Endodermal cell (in vitro differentiated cells): ENCODE data around the gene GHRH. TPM values are rescaled to one million over a fixed set of nuclear protein-coding genes. Genes with fewer than 3 reads are reported as not detected.

Experiments used
- DNase-seq: peaks from one replicate; pipeline ENCODE4 v3.0.0-alpha.2; 2017
- H3K27ac ChIP-seq: 2 replicates; pipeline ENCODE4 v1.5.1; 2013; ENCODE audit warnings: mild to moderate bottlenecking, low read depth, low read length, moderate library complexity
- H3K27me3 ChIP-seq: 2 replicates; pipeline ENCODE4 v1.6.1; 2013; ENCODE audit warnings: mild to moderate bottlenecking, low read length, moderate library complexity; ENCODE audit not compliant: insufficient read depth, control insufficient read depth, poor library complexity, severe bottlenecking
- H3K36me3 ChIP-seq: 2 replicates; pipeline ENCODE4 v1.7.0; 2013; ENCODE audit warnings: mild to moderate bottlenecking, low read length, moderate library complexity; ENCODE audit not compliant: control insufficient read depth, insufficient read depth
- H3K4me1 ChIP-seq: one replicate; pipeline ENCODE4 v1.7.0; 2013; ENCODE audit warnings: low read length; ENCODE audit not compliant: control insufficient read depth, insufficient read depth
- H3K4me3 ChIP-seq: 2 replicates; pipeline ENCODE4 v1.5.1; 2013; ENCODE audit warnings: mild to moderate bottlenecking, low read length, moderate library complexity
- H3K9ac ChIP-seq: 2 replicates; pipeline ENCODE4 v1.6.1; 2013; ENCODE audit warnings: mild to moderate bottlenecking, low read length, moderate library complexity; ENCODE audit not compliant: poor library complexity, severe bottlenecking; ENCODE audit errors: extremely low read depth
- H3K9me3 ChIP-seq: 2 replicates; pipeline ENCODE4 v1.6.1; 2013; ENCODE audit warnings: mild to moderate bottlenecking, low read length, moderate library complexity; ENCODE audit not compliant: control insufficient read depth
- H3K27ac Mint-ChIP-seq: 2 replicates; pipeline ENCODE4 v1.8.0; 2020; ENCODE audit warnings: mixed read lengths
- H3K27me3 Mint-ChIP-seq: 2 replicates; pipeline ENCODE4 v1.8.0; 2021; ENCODE audit warnings: mild to moderate bottlenecking, mixed read lengths; ENCODE audit not compliant: insufficient read depth
- H3K36me3 Mint-ChIP-seq: 2 replicates; pipeline ENCODE4 v1.8.0; 2020; ENCODE audit warnings: low read depth, mixed read lengths
- H3K4me1 Mint-ChIP-seq: 2 replicates; pipeline ENCODE4 v1.8.0; 2020; ENCODE audit warnings: mixed read lengths
- H3K4me3 Mint-ChIP-seq: 2 replicates; pipeline ENCODE4 v1.8.0; 2020; ENCODE audit warnings: mild to moderate bottlenecking, moderate library complexity, mixed read lengths
- H3K9me3 Mint-ChIP-seq: 2 replicates; pipeline ENCODE4 v1.8.0; 2020; ENCODE audit warnings: mild to moderate bottlenecking, mixed read lengths
- CTCF ChIP-seq: fragments of 200-600 bp; sonication (generic); conservative IDR thresholded peaks from 2 replicates; pipeline ENCODE4 v1.5.0; 2021; ENCODE audit warnings: antibody characterized with exemption, mild to moderate bottlenecking
- WGBS, 2 experiments: methylation state at CpG; one replicate each; pipeline versions ENCODE4 v1.1.5 to v1.1.7; 2013; ENCODE audit warnings: missing lambda C conversion rate in 2 of 2, mixed read lengths in 1 of 2; ENCODE audit not compliant: insufficient coverage in 1 of 2, insufficient read length in 1 of 2; 5-methylcytosine and 5-hydroxymethylcytosine counted together
- total RNA-seq, 2 donors: library from RNA; stranded (reverse); fragmentation: NEBNext Ultra II Directional in 1 of 2; extraction: Animal tissue kit (Norgen Biotek cat#: 25700) in 1 of 2; gene quantifications; 2 replicates in 1 of 2; 3 replicates in 1 of 2; pipeline ENCODE4 v1.2.1, GENCODE V29; 2021

The GHRH gene
- total RNA-seq, 2 donors from 2014 or later = not detected

- TF ChIP-seq CTCF = no peak
- no peak for DNase-seq
- 95 to 99% methylated on average over 6 of the region's 6 CpGs for whole genome bisulfite sequencing, 2 experiments
- H3K27me3 Mint-ChIP-seq = no peaks in the 10 kb centered on the region
- H3K36me3 Mint-ChIP-seq = peaks cover 92% of the 10 kb centered on the region
- Histone ChIP-seq H3K27me3 (no peaks in the 10 kb centered on the region), H3K4me3 (no peak overlapping the region), H3K9ac (no peak overlapping the region), H3K36me3 (peaks cover 98% of the 10 kb centered on the region), H3K27ac (peak overlapping the region; percentile 83), H3K4me1 (no peaks in the 10 kb centered on the region), H3K9me3 (no peaks in the 10 kb centered on the region)
- no peaks in the 10 kb centered on the region for H3K9me3 Mint-ChIP-seq
- H3K4me3 Mint-ChIP-seq = no peak overlapping the region
- peaks cover 8% of the 10 kb centered on the region for H3K4me1 Mint-ChIP-seq
- H3K27ac Mint-ChIP-seq = peak overlapping the region; percentile 71
Observed at GRCh38 chr20:37230200-37230599, 31.4 kb downstream of the GHRH start.

GRCh38 chr20:37229357-37229756 lies 32.3 kb downstream of the GHRH start:
- no peaks in the 10 kb centered on the region for H3K9me3 ChIP-seq
- H3K27me3 ChIP-seq = no peaks in the 10 kb centered on the region
- H3K27ac Mint-ChIP-seq = peak overlapping the region; percentile 10
- no peak overlapping the region for H3K4me3 ChIP-seq
- peak overlapping the region; percentile 83 for H3K27ac ChIP-seq
- H3K27me3 Mint-ChIP-seq = no peaks in the 10 kb centered on the region
- no peaks in the 10 kb centered on the region for H3K4me1 ChIP-seq
- H3K9ac ChIP-seq = no peak overlapping the region
- H3K36me3 Mint-ChIP-seq = peaks cover 94% of the 10 kb centered on the region
- H3K4me3 Mint-ChIP-seq = no peak overlapping the region
- WGBS, 2 experiments = 82 to 84% methylated on average over 3 to 4 of the region's 4 CpGs
- peaks cover 8% of the 10 kb centered on the region for H3K4me1 Mint-ChIP-seq
- H3K9me3 Mint-ChIP-seq = no peaks in the 10 kb centered on the region
- H3K36me3 ChIP-seq = peaks cover 99% of the 10 kb centered on the region
- TF ChIP-seq CTCF = no peak
- DNase-seq = peak; percentile 58

- no peak overlapping the region for H3K4me3 ChIP-seq
- peaks cover 94% of the 10 kb centered on the region for H3K36me3 Mint-ChIP-seq
- no peaks in the 10 kb centered on the region for H3K27me3 Mint-ChIP-seq
- no peak for TF ChIP-seq CTCF
- H3K9ac ChIP-seq = no peak overlapping the region
- no peaks in the 10 kb centered on the region for H3K9me3 Mint-ChIP-seq
- no peak for DNase-seq
- no peaks in the 10 kb centered on the region for H3K4me1 ChIP-seq
- H3K36me3 ChIP-seq = peaks cover 99% of the 10 kb centered on the region
- no peaks in the 10 kb centered on the region for H3K27me3 ChIP-seq
- no peak overlapping the region for H3K4me3 Mint-ChIP-seq
- no peaks in the 10 kb centered on the region for H3K9me3 ChIP-seq
- peaks cover 8% of the 10 kb centered on the region for H3K4me1 Mint-ChIP-seq
- WGBS, 2 experiments = 96 to 100% methylated on average over 3 to 5 of the region's 5 CpGs
- peak overlapping the region; percentile 83 for H3K27ac ChIP-seq
- H3K27ac Mint-ChIP-seq = peak overlapping the region; percentile 52
Observed at GRCh38 chr20:37228656-37229055, 33.0 kb downstream of the GHRH start.
